ENCODE data around the gene PNPLA6.
"Not testable (repeated sequence)": the region's sequence is repeated elsewhere in the genome, so short reads cannot be mapped to it uniquely, and the experiment has no call there.

PNPLA6 gene

GRCh38 chr19:7556696-7557315 lies 21.3 kb downstream of the PNPLA6 start:
- DNase-seq, result no peak

GRCh38 chr19:7558667-7559066 lies 23.1 kb downstream of the PNPLA6 start:
- no peak for DNase-seq

- DNase-seq, result no peak
Observed at GRCh38 chr19:7559102-7559501, 23.6 kb downstream of the PNPLA6 start.

- DNase-seq, result no peak
Observed at GRCh38 chr19:7560255-7560654, 24.7 kb downstream of the PNPLA6 start.

- DNase-seq, result no peak
Observed at GRCh38 chr19:7561325-7561724, 25.8 kb downstream of the PNPLA6 start.

- DNase-seq, result no peak
Observed at GRCh38 chr19:7562646-7563393, 27.3 kb downstream of the PNPLA6 start.

GRCh38 chr19:7564866-7565265 lies 29.3 kb downstream of the PNPLA6 start:
- DNase-seq, result no peak

GRCh38 chr19:7565332-7565731 lies 29.8 kb downstream of the PNPLA6 start:
- DNase-seq, result no peak

- DNase-seq, result no peak
Observed at GRCh38 chr19:7570761-7571160, 35.2 kb downstream of the PNPLA6 start.

- peak; percentile 35 for DNase-seq
Observed at GRCh38 chr19:7575434-7576040, 40.0 kb downstream of the PNPLA6 start.

- DNase-seq, result not testable (repeated sequence)
Observed at GRCh38 chr19:7577422-7577821, 41.9 kb downstream of the PNPLA6 start.

GRCh38 chr19:7578127-7578526 lies 42.6 kb downstream of the PNPLA6 start:
- peak; percentile 29 for DNase-seq

- no peak for DNase-seq
Observed at GRCh38 chr19:7579182-7579581, 43.7 kb downstream of the PNPLA6 start.

GRCh38 chr19:7582446-7582845 lies 46.9 kb downstream of the PNPLA6 start:
- DNase-seq, result no peak

- DNase-seq, result no peak
Observed at GRCh38 chr19:7589822-7590221, 54.3 kb downstream of the PNPLA6 start.

GRCh38 chr19:7590256-7590655 lies 54.7 kb downstream of the PNPLA6 start:
- DNase-seq, result no peak

- DNase-seq, result peak; percentile 83
Observed at GRCh38 chr19:7595466-7596133, 60.1 kb downstream of the PNPLA6 start, which contains the start of gene CAMSAP3. CAMSAP3 (plus strand) TSS chr19:7595863; CDS start chr19:7596003, 140 bp downstream.

- DNase-seq, result peak; percentile 50
Observed at GRCh38 chr19:7596211-7596937, 60.9 kb downstream of the PNPLA6 start.

- no peak for DNase-seq
Observed at GRCh38 chr19:7597689-7598088, 62.2 kb downstream of the PNPLA6 start.

GRCh38 chr19:7598180-7598579 lies 62.7 kb downstream of the PNPLA6 start:
- DNase-seq, result no peak

- no peak for DNase-seq
Observed at GRCh38 chr19:7600721-7601120, 65.2 kb downstream of the PNPLA6 start.

- no peak for DNase-seq
Observed at GRCh38 chr19:7602240-7602934, 66.9 kb downstream of the PNPLA6 start.
